ENCODE data around the gene LRRC23. TPM values are rescaled to one million over a fixed set of nuclear protein-coding genes. Genes with fewer than 3 reads are reported as not detected.
A peak's percentile ranks its signal among the peaks of the same experiment; 100 is the strongest.

Gene LRRC23
- total and polyA plus RNA-seq, 9 of the 15 experiments (the other 6 are each of a cell fraction or from before 2014, with no cell fraction given), result 2.2 to 7.0 (median 3.0) TPM

DNA sequence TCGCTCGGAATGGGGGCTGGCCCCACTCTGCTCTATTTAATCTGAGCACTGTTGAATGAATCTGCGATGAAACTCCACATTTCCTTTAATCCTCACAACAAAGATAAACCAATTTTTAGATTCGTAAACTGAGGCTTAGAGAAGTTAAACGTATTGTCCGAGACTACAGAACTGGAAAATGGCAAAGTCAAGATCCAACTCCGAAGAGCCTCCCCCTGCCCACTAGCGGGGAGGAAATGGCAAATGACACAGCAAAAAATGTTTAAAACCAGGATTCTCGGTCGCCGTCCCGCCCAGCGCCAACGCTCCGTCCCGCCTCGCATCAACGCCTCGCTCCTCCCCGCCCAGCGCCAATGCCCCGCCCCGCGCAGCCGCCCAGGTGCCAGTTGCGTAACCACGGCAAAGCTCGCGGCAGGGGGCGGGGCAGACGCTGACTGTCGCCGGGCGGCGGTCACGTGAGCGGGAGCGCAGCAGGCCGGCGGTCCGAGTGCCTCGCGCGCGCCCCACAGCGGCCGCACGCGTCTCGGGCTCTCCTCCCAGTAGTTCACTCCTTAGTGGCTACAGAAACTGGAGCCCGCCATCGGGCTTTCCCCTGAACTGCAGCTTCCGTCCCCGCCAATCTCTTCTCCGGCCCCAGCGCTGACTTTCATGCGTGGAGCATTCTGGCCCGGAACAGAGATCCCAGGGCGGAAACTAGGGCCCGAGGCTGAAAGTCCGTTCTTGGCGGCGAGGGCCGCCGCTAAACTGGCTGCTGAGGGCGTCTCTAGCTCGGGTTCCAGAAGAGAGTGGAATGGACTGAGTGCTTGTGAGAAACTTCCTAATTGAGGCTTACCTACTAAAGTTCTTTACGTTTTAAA, 13.6 kb upstream of the LRRC23 start (continued):
- TF ChIP-seq, protein P1, sequence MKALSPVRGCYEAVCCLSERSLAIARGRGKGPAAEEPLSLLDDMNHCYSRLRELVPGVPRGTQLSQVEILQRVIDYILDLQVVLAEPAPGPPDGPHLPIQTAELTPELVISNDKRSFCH (CRISPR knock-in tag; IDR thresholded peaks at IDR 0.05), result no peak
- TF ChIP-seq, protein P1 (tag; IDR thresholded peaks at IDR 0.05), result no peak
- TF ChIP-seq DIDO1 (tag; IDR thresholded peaks at IDR 0.05; ENCODE audit: low read depth) (no peak), EP400 (IDR thresholded peaks at IDR 0.05) (peak; percentile 73), ZNF134 (CRISPR knock-in tag; conservative IDR thresholded peaks at IDR 0.05) (no peak), ZBTB7A (IDR thresholded peaks at IDR 0.05; ENCODE audit: borderline replicate concordance, control insufficient read depth, low read depth, low read length) (no peak), TAF7 (tag; IDR thresholded peaks at IDR 0.05) (peak; percentile 96), BHLHE40 (IDR thresholded peaks at IDR 0.05; ENCODE audit: low read length) (peak; percentile 99)
- TF ChIP-seq, protein P2, sequence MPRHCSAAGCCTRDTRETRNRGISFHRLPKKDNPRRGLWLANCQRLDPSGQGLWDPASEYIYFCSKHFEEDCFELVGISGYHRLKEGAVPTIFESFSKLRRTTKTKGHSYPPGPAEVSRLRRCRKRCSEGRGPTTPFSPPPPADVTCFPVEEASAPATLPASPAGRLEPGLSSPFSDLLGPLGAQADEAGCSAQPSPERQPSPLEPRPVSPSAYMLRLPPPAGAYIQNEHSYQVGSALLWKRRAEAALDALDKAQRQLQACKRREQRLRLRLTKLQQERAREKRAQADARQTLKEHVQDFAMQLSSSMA (CRISPR knock-in tag; IDR thresholded peaks at IDR 0.05), result no peak
- TF ChIP-seq, protein P3, sequence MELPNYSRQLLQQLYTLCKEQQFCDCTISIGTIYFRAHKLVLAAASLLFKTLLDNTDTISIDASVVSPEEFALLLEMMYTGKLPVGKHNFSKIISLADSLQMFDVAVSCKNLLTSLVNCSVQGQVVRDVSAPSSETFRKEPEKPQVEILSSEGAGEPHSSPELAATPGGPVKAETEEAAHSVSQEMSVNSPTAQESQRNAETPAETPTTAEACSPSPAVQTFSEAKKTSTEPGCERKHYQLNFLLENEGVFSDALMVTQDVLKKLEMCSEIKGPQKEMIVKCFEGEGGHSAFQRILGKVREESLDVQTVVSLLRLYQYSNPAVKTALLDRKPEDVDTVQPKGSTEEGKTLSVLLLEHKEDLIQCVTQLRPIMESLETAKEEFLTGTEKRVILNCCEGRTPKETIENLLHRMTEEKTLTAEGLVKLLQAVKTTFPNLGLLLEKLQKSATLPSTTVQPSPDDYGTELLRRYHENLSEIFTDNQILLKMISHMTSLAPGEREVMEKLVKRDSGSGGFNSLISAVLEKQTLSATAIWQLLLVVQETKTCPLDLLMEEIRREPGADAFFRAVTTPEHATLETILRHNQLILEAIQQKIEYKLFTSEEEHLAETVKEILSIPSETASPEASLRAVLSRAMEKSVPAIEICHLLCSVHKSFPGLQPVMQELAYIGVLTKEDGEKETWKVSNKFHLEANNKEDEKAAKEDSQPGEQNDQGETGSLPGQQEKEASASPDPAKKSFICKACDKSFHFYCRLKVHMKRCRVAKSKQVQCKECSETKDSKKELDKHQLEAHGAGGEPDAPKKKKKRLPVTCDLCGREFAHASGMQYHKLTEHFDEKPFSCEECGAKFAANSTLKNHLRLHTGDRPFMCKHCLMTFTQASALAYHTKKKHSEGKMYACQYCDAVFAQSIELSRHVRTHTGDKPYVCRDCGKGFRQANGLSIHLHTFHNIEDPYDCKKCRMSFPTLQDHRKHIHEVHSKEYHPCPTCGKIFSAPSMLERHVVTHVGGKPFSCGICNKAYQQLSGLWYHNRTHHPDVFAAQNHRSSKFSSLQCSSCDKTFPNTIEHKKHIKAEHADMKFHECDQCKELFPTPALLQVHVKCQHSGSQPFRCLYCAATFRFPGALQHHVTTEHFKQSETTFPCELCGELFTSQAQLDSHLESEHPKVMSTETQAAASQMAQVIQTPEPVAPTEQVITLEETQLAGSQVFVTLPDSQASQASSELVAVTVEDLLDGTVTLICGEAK (IDR thresholded peaks at IDR 0.05), result peak; percentile 21; the same call in 1 of the 2 replicates
- TF ChIP-seq, protein P3 (CRISPR knock-in tag; IDR thresholded peaks at IDR 0.05), result no peak
- TF ChIP-seq, protein P4, sequence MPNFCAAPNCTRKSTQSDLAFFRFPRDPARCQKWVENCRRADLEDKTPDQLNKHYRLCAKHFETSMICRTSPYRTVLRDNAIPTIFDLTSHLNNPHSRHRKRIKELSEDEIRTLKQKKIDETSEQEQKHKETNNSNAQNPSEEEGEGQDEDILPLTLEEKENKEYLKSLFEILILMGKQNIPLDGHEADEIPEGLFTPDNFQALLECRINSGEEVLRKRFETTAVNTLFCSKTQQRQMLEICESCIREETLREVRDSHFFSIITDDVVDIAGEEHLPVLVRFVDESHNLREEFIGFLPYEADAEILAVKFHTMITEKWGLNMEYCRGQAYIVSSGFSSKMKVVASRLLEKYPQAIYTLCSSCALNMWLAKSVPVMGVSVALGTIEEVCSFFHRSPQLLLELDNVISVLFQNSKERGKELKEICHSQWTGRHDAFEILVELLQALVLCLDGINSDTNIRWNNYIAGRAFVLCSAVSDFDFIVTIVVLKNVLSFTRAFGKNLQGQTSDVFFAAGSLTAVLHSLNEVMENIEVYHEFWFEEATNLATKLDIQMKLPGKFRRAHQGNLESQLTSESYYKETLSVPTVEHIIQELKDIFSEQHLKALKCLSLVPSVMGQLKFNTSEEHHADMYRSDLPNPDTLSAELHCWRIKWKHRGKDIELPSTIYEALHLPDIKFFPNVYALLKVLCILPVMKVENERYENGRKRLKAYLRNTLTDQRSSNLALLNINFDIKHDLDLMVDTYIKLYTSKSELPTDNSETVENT (CRISPR knock-in tag; IDR thresholded peaks at IDR 0.05), result 0 out of 2 replicates have a peak, but pooled peaks have one; percentile 63
- TF ChIP-seq, protein P5, sequence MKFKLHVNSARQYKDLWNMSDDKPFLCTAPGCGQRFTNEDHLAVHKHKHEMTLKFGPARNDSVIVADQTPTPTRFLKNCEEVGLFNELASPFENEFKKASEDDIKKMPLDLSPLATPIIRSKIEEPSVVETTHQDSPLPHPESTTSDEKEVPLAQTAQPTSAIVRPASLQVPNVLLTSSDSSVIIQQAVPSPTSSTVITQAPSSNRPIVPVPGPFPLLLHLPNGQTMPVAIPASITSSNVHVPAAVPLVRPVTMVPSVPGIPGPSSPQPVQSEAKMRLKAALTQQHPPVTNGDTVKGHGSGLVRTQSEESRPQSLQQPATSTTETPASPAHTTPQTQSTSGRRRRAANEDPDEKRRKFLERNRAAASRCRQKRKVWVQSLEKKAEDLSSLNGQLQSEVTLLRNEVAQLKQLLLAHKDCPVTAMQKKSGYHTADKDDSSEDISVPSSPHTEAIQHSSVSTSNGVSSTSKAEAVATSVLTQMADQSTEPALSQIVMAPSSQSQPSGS (CRISPR knock-in tag; IDR thresholded peaks at IDR 0.05), result no peak
